Measurements from ENCODE around the gene ZNF420.
A peak's percentile ranks its signal among the peaks of the same experiment; 100 is the strongest.
"Not testable (repeated sequence)": the region's sequence is repeated elsewhere in the genome, so short reads cannot be mapped to it uniquely, and the experiment has no call there.

The ZNF420 gene

GRCh38 chr19:37077934-37078716 is at the start of gene ZNF420:
Gene ZNF420, plus strand, starts transcription at chr19:37078433. Its CDS starts 10,686 bp downstream, at chr19:37089119.
- peak; percentile 59 for DNase-seq (ENCODE audit: low spot score)

- no peak for DNase-seq (ENCODE audit: low spot score)
These were observed 33.1 kb upstream of the ZNF420 start for GRCh38 chr19:37045140-37045539.

GRCh38 chr19:37055330-37055729 is 22.9 kb upstream of the ZNF420 start:
- no peak for DNase-seq (ENCODE audit: low spot score)

GRCh38 chr19:37056776-37057175 is 21.5 kb upstream of the ZNF420 start:
- DNase-seq (ENCODE audit: low spot score): no peak

- DNase-seq (ENCODE audit: low spot score): no peak
These were observed 19.1 kb upstream of the ZNF420 start for GRCh38 chr19:37059142-37059541.

GRCh38 chr19:37064886-37065285 is 13.3 kb upstream of the ZNF420 start:
- DNase-seq (ENCODE audit: low spot score): not testable (repeated sequence)

GRCh38 chr19:37074111-37074510 is 4.1 kb upstream of the ZNF420 start:
- no peak for DNase-seq (ENCODE audit: low spot score)

- no peak for DNase-seq (ENCODE audit: low spot score)
These were observed 3.3 kb upstream of the ZNF420 start for GRCh38 chr19:37074819-37075362.

- not testable (repeated sequence) for DNase-seq (ENCODE audit: low spot score)
These were observed 1.7 kb upstream of the ZNF420 start for GRCh38 chr19:37076524-37076923.

- DNase-seq (ENCODE audit: low spot score): no peak
These were observed 716 bp upstream of the ZNF420 start for GRCh38 chr19:37077501-37077933.

- DNase-seq (ENCODE audit: low spot score): no peak
These were observed 442 bp downstream of the ZNF420 start for GRCh38 chr19:37078717-37079032.

- DNase-seq (ENCODE audit: low spot score): no peak
These were observed 1.0 kb downstream of the ZNF420 start for GRCh38 chr19:37079238-37079637.

GRCh38 chr19:37082307-37082706 is 4.1 kb downstream of the ZNF420 start:
- no peak for DNase-seq (ENCODE audit: low spot score)

GRCh38 chr19:37087110-37087509 is 8.9 kb downstream of the ZNF420 start:
- no peak for DNase-seq (ENCODE audit: low spot score)

- DNase-seq (ENCODE audit: low spot score): no peak
These were observed 17.6 kb downstream of the ZNF420 start for GRCh38 chr19:37095859-37096258.

GRCh38 chr19:37098570-37098969 is 20.3 kb downstream of the ZNF420 start:
- no peak for DNase-seq (ENCODE audit: low spot score)

- not testable (repeated sequence) for DNase-seq (ENCODE audit: low spot score)
These were observed 25.9 kb downstream of the ZNF420 start for GRCh38 chr19:37104135-37104534.

- not testable (repeated sequence) for DNase-seq (ENCODE audit: low spot score)
These were observed 33.5 kb downstream of the ZNF420 start for GRCh38 chr19:37111753-37112152.

- no peak for DNase-seq (ENCODE audit: low spot score)
These were observed 35.8 kb downstream of the ZNF420 start for GRCh38 chr19:37114001-37114400.

GRCh38 chr19:37122093-37122492 is 43.9 kb downstream of the ZNF420 start:
- DNase-seq (ENCODE audit: low spot score): not testable (repeated sequence)

- no peak for DNase-seq (ENCODE audit: low spot score)
These were observed 50.0 kb downstream of the ZNF420 start for GRCh38 chr19:37127999-37128820.

GRCh38 chr19:37128821-37129177 is 50.6 kb downstream of the ZNF420 start:
- no peak for DNase-seq (ENCODE audit: low spot score)

GRCh38 chr19:37136111-37136510 is 57.9 kb downstream of the ZNF420 start:
- DNase-seq (ENCODE audit: low spot score): no peak

Data from HuH-7.5 (cell line).